HEK293 (cell line): Measurements from ENCODE around the gene OSBP.
A peak's percentile ranks its signal among the peaks of the same experiment; 100 is the strongest.

Source experiments
- CTCF ChIA-PET: fragments of 350-600 bp; formaldehyde crosslinking; extraction: SDS; loops from one replicate; lab custom pipeline; 2021; ENCODE audit warnings: antibody characterized with exemption; lab: Yijun Ruan, JAX
- POLR2A ChIA-PET: fragments of 300-600 bp; formaldehyde crosslinking; extraction: SDS; loops from one replicate; lab custom pipeline; 2020; ENCODE audit warnings: antibody characterized with exemption, inconsistent platforms; lab: Yijun Ruan, JAX
- H3K27ac ChIP-seq: fragments of 200-500 bp; sonication (Bioruptor generic); 2 replicates; pipeline ENCODE4 v1.5.1; 2014; ENCODE audit warnings: low read depth, low read length, control low read depth, inconsistent platforms; ENCODE audit errors: extremely low read depth
- H3K36me3 ChIP-seq, 2 experiments: fragments of 200-500 bp in 1 of 2; sonication (Bioruptor generic) in 1 of 2; 1 replicate in 1 of 2; 2 replicates in 1 of 2; pipeline ENCODE4 v1.5.1; 2014 to 2017; ENCODE audit warnings: inconsistent platforms in 2 of 2, low read length in 2 of 2; ENCODE audit not compliant: control insufficient read depth in 2 of 2, insufficient read depth in 1 of 2
- H3K4me1 ChIP-seq: fragments of 200-500 bp; sonication (Bioruptor generic); 2 replicates; pipeline ENCODE4 v1.5.1; 2014; ENCODE audit warnings: mild to moderate bottlenecking, low read length, inconsistent platforms; ENCODE audit not compliant: control insufficient read depth, insufficient read depth
- H3K4me3 ChIP-seq: 2 replicates; pipeline ENCODE4 v1.5.1; 2011; ENCODE audit warnings: low read depth, mild to moderate bottlenecking, control low read depth, low read length, moderate library complexity
- H3K9me3 ChIP-seq: fragments of 200-500 bp; sonication (Bioruptor generic); 2 replicates; pipeline ENCODE4 v1.5.1; 2014; ENCODE audit warnings: low read depth, low read length, inconsistent platforms; ENCODE audit not compliant: control insufficient read depth, insufficient read depth
- BCL11B ChIP-seq: fragments of 450-650 bp; formaldehyde crosslinking; IDR thresholded peaks from 2 replicates; pipeline ENCODE4 v1.5.1; 2016; ENCODE audit warnings: low read depth, missing biosample characterization, missing genetic modification characterization
- GLI2 ChIP-seq: fragments of 450-650 bp; formaldehyde crosslinking; IDR thresholded peaks from 2 replicates; pipeline ENCODE4; 2017; ENCODE audit warnings: missing biosample characterization, missing genetic modification characterization, low read depth, borderline replicate concordance
- GLIS1 ChIP-seq: fragments of 450-650 bp; formaldehyde crosslinking; IDR thresholded peaks from 2 replicates; pipeline ENCODE4 v1.5.1; 2016; ENCODE audit warnings: missing biosample characterization, missing genetic modification characterization
- HOXC10 ChIP-seq: sonication (generic); formaldehyde crosslinking; IDR thresholded peaks from 2 replicates; pipeline ENCODE4 v1.8.1; 2023; ENCODE audit warnings: mild to moderate bottlenecking, missing genetic modification reagents
- KLF16 ChIP-seq: fragments of 450-650 bp; formaldehyde crosslinking; IDR thresholded peaks from 2 replicates; pipeline ENCODE4 v1.5.1; 2017; ENCODE audit warnings: missing biosample characterization, missing genetic modification characterization
- SETDB1 ChIP-seq: IDR thresholded peaks from one replicate; pipeline ENCODE4 v1.6.1; 2017; ENCODE audit warnings: mild to moderate bottlenecking, low read length, moderate library complexity, mixed read lengths; ENCODE audit not compliant: insufficient read length
- SP2 ChIP-seq: fragments of 450-650 bp; formaldehyde crosslinking; IDR thresholded peaks from 2 replicates; pipeline ENCODE4 v1.5.1; 2016; ENCODE audit warnings: missing biosample characterization, missing genetic modification characterization
- TRIM28 ChIP-seq: IDR thresholded peaks from 2 replicates; pipeline ENCODE4 v1.6.1; 2011; ENCODE audit warnings: low read length, control low read depth, borderline replicate concordance
- TSHZ1 ChIP-seq: fragments of 450-650 bp; formaldehyde crosslinking; IDR thresholded peaks from 2 replicates; pipeline ENCODE4 v1.5.1; 2016; ENCODE audit warnings: missing biosample characterization, missing genetic modification characterization, borderline replicate concordance
- ZBTB10 ChIP-seq: fragments of 450-650 bp; formaldehyde crosslinking; IDR thresholded peaks from 2 replicates; pipeline ENCODE4 v1.5.1; 2016; ENCODE audit warnings: missing biosample characterization, missing genetic modification characterization
- ZBTB17 ChIP-seq: fragments of 450-650 bp; formaldehyde crosslinking; IDR thresholded peaks from 2 replicates; pipeline ENCODE4 v1.5.1; 2016; ENCODE audit warnings: missing biosample characterization, missing genetic modification characterization
- ZBTB20 ChIP-seq: fragments of 450-650 bp; formaldehyde crosslinking; IDR thresholded peaks from 2 replicates; pipeline ENCODE4 v1.5.1; 2016; ENCODE audit warnings: missing biosample characterization, missing genetic modification characterization
- ZBTB6 ChIP-seq: fragments of 450-650 bp; formaldehyde crosslinking; IDR thresholded peaks from 2 replicates; pipeline ENCODE4 v1.5.1; 2017; ENCODE audit warnings: missing biosample characterization, missing genetic modification characterization
- ZBTB8A ChIP-seq: fragments of 450-650 bp; formaldehyde crosslinking; IDR thresholded peaks from 2 replicates; pipeline ENCODE4 v1.5.1; 2016; ENCODE audit warnings: missing biosample characterization, missing genetic modification characterization
- ZNF133 ChIP-seq: fragments of 450-650 bp; formaldehyde crosslinking; IDR thresholded peaks from 2 replicates; pipeline ENCODE4 v1.5.1; 2016; ENCODE audit warnings: missing biosample characterization, missing genetic modification characterization
- ZNF18 ChIP-seq: fragments of 450-650 bp; formaldehyde crosslinking; IDR thresholded peaks from 2 replicates; pipeline ENCODE4 v1.5.1; 2016; ENCODE audit warnings: missing biosample characterization, missing genetic modification characterization
- ZNF211 ChIP-seq: fragments of 450-650 bp; formaldehyde crosslinking; IDR thresholded peaks from 2 replicates; pipeline ENCODE4 v1.5.1; 2016; ENCODE audit warnings: low read depth, missing biosample characterization, missing genetic modification characterization
- ZNF394 ChIP-seq: fragments of 450-650 bp; formaldehyde crosslinking; IDR thresholded peaks from 2 replicates; pipeline ENCODE4 v1.5.1; 2016; ENCODE audit warnings: missing biosample characterization, missing genetic modification characterization, mild to moderate bottlenecking, moderate library complexity, borderline replicate concordance
- ZNF398 ChIP-seq: fragments of 450-650 bp; formaldehyde crosslinking; IDR thresholded peaks from 2 replicates; pipeline ENCODE4 v1.5.1; 2017; ENCODE audit warnings: missing biosample characterization, missing genetic modification characterization
- ZNF548 ChIP-seq: fragments of 450-650 bp; formaldehyde crosslinking; IDR thresholded peaks from 2 replicates; pipeline ENCODE4 v1.5.1; 2016; ENCODE audit warnings: missing biosample characterization, missing genetic modification characterization
- ZNF560 ChIP-seq: fragments of 450-650 bp; formaldehyde crosslinking; IDR thresholded peaks from 2 replicates; pipeline ENCODE4 v1.5.1; 2017; ENCODE audit warnings: missing biosample characterization, missing genetic modification characterization, borderline replicate concordance
- ZNF596 ChIP-seq: fragments of 450-650 bp; IDR thresholded peaks from 2 replicates; pipeline ENCODE4 v1.5.0; 2018; ENCODE audit warnings: missing biosample characterization, mild to moderate bottlenecking, missing genetic modification characterization, moderate library complexity
- ZNF600 ChIP-seq: fragments of 450-650 bp; formaldehyde crosslinking; IDR thresholded peaks from 2 replicates; pipeline ENCODE4 v1.5.1; 2016; ENCODE audit warnings: missing biosample characterization, missing genetic modification characterization
- ZNF610 ChIP-seq: fragments of 450-650 bp; formaldehyde crosslinking; IDR thresholded peaks from 2 replicates; pipeline ENCODE4 v1.5.1; 2016; ENCODE audit warnings: missing biosample characterization, missing genetic modification characterization, borderline replicate concordance
- ZNF629 ChIP-seq: fragments of 450-650 bp; formaldehyde crosslinking; IDR thresholded peaks from 2 replicates; pipeline ENCODE4 v1.5.1; 2017; ENCODE audit warnings: missing biosample characterization, missing genetic modification characterization
- ZSCAN5A ChIP-seq: fragments of 450-650 bp; formaldehyde crosslinking; IDR thresholded peaks from 2 replicates; pipeline ENCODE4 v1.5.1; 2016; ENCODE audit warnings: missing biosample characterization, missing genetic modification characterization

Gene OSBP

GRCh38 chr11:59550368-59550841 is 65.2 kb downstream of the OSBP start:
- H3K9me3 ChIP-seq = no peaks in the 10 kb centered on the region
- peak overlapping the region; percentile 46 for H3K4me3 ChIP-seq
- H3K4me1 ChIP-seq = no peaks in the 10 kb centered on the region
- ChIA-PET CTCF (interaction anchor here (0.9 to 1.3 kb wide), 3 partner anchors 13 to 251 kb away, joined by 3 read pairs; no protein-coding TSS in a partner anchor), POLR2A (interaction anchor here (1.0 to 2.2 kb wide), 4 partner anchors 11 to 118 kb away, joined by 3 to 8 read pairs (median 5); partner anchors contain the start of gene PATL1)
- peak overlapping the region; percentile 24 for H3K27ac ChIP-seq
- no peaks in the 10 kb centered on the region for H3K36me3 ChIP-seq
- peak; percentile 85 for TF ChIP-seq ZBTB6
- TF ChIP-seq TRIM28 = peak; percentile 86
- TF ChIP-seq ZNF629 = peak; percentile 74
- TF ChIP-seq ZNF398 = peak; percentile 79
- TF ChIP-seq ZBTB8A = peak; percentile 90
- peak; percentile 29; the same call in 1 of the 2 replicates for TF ChIP-seq ZNF18 (tag by site-specific recombination)
- no peak for TF ChIP-seq ZNF560 (tag by site-specific recombination)
- TF ChIP-seq BCL11B (tag by site-specific recombination) = no peak
- peak; percentile 75 for TF ChIP-seq ZBTB10 (tag by site-specific recombination)
- TF ChIP-seq SP2 = peak; percentile 41; the same call in 1 of the 2 replicates
- TF ChIP-seq ZNF610 (tag by site-specific recombination) = peak; percentile 79
- TF ChIP-seq SETDB1 = no peak
- peak; percentile 2; the same call in 1 of the 2 replicates for TF ChIP-seq GLIS1 (tag by site-specific recombination)
- TF ChIP-seq ZNF600 (tag by site-specific recombination) = peak; percentile 95
- TF ChIP-seq ZNF211 (tag by site-specific recombination) = no peak
- peak; percentile 65; the same call in 1 of the 2 replicates for TF ChIP-seq ZNF133 (tag by site-specific recombination)
- no peak for TF ChIP-seq ZSCAN5A (tag by site-specific recombination)
- TF ChIP-seq TSHZ1 = peak; percentile 53; the same call in 1 of the 2 replicates
- no peak for TF ChIP-seq GLI2 (tag by site-specific recombination)
- no peak; the same call in 1 of the 2 replicates for TF ChIP-seq KLF16 (tag by site-specific recombination)
- peak; percentile 94 for TF ChIP-seq ZBTB20 (tag by site-specific recombination)
- 0 out of 2 replicates have a peak, but pooled peaks have one; percentile 62 for TF ChIP-seq ZNF548 (tag by site-specific recombination)
- no peak for TF ChIP-seq ZBTB17 (tag by site-specific recombination)
- TF ChIP-seq ZNF394 (tag by site-specific recombination) = peak; percentile 98
- no peak for TF ChIP-seq HOXC10
- TF ChIP-seq ZNF596 (tag by site-specific recombination) = peak; percentile 81
